CD4-positive, alpha-beta T cell treated with Interleukin-12 subunit alpha and Interleukin-12 subunit beta, for 1 hour (primary cell): ENCODE results near the gene DIAPH2.

Source experiments
- DNase-seq: peaks from one replicate; pipeline ENCODE4 v3.0.0-alpha.2; 2020

The DIAPH2 gene

DNA sequence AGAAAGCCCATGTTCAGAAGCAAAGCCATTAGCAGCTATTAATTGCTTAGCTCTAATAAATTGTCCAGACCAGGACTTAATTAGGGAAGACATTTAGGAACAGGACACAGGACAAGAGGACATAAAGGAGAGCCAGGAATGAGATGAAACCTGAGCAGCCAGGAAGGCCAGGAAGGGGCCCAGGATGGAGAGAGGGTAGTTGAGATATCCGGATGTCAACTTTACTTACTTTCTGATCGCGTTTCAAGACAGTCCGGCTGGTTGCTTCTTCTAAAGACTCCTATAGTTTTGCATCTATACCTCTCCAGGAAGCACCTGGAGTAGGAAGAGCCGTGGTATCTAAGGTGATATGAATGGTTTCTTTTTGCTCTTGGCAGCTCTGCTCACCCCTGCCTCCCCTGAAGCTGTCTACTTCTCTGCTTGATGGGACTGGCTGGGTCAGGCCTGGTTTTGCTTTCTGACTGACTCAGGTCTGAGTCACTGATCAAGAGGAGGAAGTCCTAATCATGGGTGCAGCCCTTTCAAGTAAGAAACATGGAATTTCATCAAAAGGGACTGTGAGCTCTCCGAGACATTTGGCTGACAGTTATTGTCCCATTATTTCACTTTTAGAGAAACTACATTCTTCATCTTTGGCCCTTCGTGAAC is 932.4 kb downstream of the DIAPH2 start:
- no peak for DNase-seq

DNA sequence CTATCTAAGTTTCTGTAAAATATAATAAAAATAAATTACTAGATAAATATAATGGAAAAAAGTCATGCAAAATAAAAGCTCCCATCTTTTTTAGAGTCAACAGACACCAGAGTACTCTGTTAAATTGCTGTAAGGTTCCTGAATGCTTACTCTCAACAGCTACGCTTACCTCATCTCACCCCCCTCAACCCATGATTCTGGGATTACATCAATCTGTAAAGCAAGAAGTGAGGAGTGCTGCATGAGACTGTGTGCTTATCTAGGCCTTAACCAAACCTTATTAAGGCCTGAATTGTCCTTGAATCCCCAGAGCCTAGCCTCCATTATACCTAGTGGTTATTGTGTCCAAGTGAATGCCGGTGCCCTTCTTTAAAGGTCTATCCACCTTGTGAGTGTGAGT is 934.9 kb downstream of the DIAPH2 start:
- no peak for DNase-seq

DNA sequence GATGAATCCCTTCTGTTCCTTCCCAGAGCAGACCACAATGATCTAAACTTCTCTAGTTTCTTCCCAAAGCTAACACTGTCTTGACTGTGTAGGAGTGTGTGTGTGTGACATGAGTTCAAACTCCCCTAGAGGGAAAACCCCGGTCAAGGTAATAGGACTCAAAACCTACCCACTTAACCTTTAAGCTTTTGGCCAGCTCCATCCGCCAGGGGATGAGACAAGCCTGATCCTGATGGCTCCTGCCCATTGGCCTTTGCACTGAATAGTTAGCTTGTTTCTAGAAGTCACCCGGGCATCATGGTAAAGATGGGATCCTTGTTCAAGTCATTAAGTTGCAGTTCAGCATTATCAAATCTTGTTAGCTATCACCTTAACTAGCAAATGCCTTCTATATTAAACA is 937.5 kb downstream of the DIAPH2 start:
- no peak for DNase-seq

DNA sequence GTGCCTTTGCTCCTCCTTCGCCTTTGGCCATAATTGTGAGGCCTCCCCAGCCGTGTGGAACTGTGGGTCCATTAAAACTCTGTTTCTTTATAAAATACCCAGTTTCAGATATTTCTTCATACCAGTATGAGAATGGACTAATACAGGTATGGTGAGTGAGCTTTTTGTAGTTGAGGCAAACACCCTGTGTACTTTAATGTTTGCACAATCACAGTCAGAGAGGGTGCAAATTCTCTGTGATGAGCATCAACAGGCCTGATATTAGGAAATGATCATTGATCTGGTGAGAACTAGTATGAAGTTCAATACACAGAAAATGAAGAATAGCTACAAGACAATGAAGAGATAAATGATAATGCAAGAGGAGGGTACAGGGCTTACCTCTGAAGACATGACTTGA is 943.7 kb downstream of the DIAPH2 start:
- no peak for DNase-seq

DNA sequence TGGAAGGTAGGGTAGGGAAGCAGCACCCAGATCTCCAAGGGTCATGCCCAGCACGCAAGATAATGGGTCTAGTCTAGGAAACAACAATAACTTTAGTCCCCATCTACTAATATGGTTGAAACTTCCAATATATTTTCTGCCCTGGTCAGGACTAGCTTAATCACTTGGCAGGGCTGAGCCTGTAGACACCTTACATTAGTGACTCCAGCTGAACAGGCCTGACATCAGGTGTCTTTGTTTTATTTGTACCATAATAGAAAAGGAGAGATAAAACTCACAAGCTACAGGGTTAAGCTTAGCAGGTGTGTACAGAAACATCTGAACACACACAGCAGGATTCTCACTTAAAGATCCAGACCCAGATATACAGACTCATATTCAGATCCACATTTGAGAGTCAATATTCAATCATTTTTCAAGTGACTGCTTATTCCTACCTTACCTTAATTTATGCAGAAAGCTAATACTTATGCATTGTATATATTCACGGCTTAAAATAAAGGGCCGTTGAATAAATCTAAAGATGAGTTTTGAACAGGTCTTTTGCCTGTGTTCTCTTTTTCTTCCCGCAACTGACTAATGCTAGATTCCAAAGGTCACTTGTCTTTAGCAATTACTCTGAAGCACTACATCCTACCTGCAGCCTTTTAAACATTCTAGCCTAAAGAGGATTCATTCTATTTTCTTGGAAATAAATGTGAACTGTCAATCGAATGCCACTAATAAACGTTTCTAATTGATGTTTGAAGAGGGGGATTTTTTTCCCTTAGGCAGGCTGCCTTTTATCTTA is 944.4 kb downstream of the DIAPH2 start:
- no peak for DNase-seq

DNA sequence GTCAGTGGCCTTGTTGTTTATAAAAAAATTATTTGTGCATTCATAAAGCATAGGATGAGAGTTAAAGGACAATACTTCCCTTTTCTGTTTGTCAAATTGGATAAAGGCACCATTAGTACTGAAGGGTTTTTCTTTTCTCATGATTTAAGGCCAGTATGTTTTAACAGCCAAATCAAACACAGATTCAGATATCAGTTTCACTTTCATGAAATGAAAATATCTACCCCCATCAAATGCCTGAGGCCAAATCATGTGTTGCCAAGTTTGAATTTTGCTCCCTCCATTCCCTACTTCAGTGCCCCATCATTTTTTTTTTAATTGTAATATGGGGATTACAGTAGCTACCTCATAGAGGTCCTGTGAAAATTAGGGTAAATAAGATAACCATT is 944.9 kb downstream of the DIAPH2 start:
- no peak for DNase-seq

DNA sequence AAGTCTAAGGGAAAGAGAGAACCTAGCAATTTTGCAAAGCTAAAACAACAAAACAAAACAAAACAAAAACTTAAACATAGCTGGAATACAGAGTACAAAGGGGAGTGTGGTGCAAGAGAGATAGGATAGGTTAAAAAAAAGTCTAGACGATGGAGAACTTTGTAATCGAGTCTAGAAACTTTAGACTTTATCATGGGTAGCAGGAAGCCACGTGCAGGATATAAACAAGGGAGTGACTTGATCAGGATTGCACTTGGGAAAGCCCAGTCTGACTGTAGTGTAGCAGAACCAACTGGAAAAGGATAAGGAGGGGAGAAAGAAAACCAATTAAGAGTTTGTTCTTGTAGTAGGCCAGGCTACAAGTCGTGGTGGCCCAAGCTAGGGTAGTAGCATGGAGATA is 949.2 kb downstream of the DIAPH2 start:
- DNase-seq: no peak

DNA sequence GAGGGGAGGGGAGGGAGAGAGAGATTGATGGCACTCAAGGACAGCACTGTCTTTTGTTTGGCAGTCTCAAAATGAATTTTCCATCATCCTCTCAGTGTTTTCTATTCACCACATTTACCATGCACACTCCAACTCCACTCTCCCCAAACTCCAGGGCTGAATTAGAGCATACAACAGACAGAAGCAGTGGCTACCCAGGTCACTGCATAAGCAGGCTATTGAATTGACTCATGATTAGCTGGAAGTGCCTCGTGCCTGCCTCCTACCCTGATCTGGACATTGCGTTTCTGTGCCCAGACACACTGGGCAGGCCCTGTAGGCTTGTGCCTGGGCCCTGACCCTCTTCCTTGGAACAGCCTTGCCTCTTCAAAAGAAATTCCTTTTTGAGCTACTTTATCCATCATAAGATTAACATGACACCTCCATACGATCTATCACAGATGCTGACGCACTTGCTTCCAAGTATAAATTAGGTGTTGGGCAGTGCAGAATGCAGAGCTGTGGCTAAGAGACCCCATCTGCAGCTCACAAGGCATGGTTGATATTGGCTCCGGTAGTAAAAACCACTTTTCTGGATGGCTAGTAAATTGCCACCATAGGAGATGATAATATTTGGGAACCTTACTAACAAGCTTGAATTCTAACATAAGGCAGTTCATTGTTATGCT is 952.0 kb downstream of the DIAPH2 start:
- DNase-seq: no peak

DNA sequence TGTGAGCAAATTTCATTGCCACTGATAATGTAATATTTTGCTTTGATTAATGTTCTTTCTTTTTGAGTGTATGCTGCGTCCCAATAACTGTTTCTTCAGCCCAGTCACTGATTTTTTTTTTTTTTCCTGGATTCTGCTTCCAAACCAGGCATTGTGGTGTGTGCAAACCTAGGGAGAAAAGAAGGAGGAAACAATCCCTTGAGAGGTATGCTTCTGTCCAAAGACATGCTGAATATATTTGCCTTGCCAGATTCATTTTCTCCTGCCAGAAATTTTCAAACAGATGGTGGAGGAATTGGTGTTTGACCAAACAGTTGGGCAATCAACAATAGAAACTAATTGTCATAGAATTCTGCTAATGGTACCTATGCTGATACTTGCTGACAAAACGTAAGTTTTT is 952.6 kb downstream of the DIAPH2 start:
- no peak for DNase-seq

DNA sequence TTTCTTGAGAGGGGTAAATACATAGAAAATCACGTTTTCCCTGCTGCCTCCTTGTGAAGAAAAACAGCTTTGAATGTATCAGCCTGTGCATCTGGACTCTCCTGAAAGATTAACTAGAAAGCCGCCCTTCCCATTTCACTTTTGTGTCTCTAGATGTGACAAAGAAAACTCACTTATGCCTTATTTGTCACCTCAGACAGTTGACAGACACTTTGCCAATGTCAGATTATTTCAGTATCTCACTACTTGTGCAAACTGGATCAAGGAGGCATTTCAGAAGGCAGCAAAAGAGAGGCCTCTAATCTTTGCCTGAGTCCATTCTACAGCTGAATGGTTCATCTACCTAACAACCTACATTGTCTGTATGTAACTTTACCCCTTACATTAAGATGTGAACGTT is 954.0 kb downstream of the DIAPH2 start:
- DNase-seq: no peak

DNA sequence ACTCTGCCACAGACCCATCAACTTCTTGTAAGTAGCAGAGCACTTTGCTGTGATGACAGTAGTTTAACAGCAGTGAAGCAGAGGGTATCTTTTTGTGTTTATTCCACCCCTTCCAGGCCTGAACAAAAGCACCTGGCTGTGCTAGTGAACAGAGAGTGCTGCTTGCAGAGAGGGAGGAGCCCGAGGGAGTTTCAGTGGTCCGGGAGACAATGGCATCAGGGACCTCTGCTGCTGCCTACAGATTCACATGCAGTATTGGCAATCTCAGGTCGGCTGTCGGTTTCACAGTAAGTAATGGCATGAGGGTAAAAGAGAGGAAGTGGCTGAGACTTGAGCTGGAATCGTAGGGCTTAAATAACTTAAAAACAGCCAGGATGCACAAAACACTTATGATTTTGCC is 954.9 kb downstream of the DIAPH2 start:
- no peak for DNase-seq
